ENCODE measurements around the gene KDM8.

GRCh38 chr16:27168790-27169189 lies 34.5 kb upstream of the KDM8 start:
- TF ChIP-seq, protein P1, sequence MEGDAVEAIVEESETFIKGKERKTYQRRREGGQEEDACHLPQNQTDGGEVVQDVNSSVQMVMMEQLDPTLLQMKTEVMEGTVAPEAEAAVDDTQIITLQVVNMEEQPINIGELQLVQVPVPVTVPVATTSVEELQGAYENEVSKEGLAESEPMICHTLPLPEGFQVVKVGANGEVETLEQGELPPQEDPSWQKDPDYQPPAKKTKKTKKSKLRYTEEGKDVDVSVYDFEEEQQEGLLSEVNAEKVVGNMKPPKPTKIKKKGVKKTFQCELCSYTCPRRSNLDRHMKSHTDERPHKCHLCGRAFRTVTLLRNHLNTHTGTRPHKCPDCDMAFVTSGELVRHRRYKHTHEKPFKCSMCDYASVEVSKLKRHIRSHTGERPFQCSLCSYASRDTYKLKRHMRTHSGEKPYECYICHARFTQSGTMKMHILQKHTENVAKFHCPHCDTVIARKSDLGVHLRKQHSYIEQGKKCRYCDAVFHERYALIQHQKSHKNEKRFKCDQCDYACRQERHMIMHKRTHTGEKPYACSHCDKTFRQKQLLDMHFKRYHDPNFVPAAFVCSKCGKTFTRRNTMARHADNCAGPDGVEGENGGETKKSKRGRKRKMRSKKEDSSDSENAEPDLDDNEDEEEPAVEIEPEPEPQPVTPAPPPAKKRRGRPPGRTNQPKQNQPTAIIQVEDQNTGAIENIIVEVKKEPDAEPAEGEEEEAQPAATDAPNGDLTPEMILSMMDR (IDR thresholded peaks at IDR 0.05): no peak
- TF ChIP-seq ZFX (IDR thresholded peaks at IDR 0.05; ENCODE audit: borderline replicate concordance): no peak

All from 22Rv1 (cell line).